PC-9 (cell line): ENCODE data around the gene PIK3CG. TPM values are rescaled to one million over a fixed set of nuclear protein-coding genes. Genes with fewer than 3 reads are reported as not detected.
"Not testable (repeated sequence)": the region's sequence is repeated elsewhere in the genome, so short reads cannot be mapped to it uniquely, and the experiment has no call there.

Experiments used
- BruUV-seq: library from RNA; stranded (reverse); fragments of 400-500 nt; replicated peaks from 2 replicates; lab custom pipeline; 2021; lab: Mats Ljungman, UMichigan
- CTCF ChIA-PET: fragments of 300-600 bp; sonication (Branson Sonifier 250); formaldehyde crosslinking; loops from one replicate; lab custom pipeline; 2022; ENCODE audit warnings: antibody characterized with exemption; lab: Charles Lee
- POLR2A ChIA-PET: fragments of 300-600 bp; sonication (Branson Sonifier 250); formaldehyde crosslinking; loops from one replicate; lab custom pipeline; 2022; ENCODE audit warnings: antibody characterized with exemption; ENCODE audit not compliant: unreplicated experiment; lab: Charles Lee
- DNase-seq, 2 experiments: peaks; one replicate each; pipeline versions ENCODE4 v3.0.0 to v3.0.0-alpha.2; 2015 to 2022; ENCODE audit warnings: mixed read lengths in 1 of 2
- H2AFZ ChIP-seq: fragments of 200-600 bp; sonication (generic); 2 replicates; pipeline ENCODE4 v1.8.1; 2017; ENCODE audit warnings: antibody characterized with exemption
- H3F3A ChIP-seq: fragments of 200-600 bp; sonication (generic); 2 replicates; pipeline ENCODE4 v1.8.1; 2017; ENCODE audit warnings: antibody characterized with exemption, mild to moderate bottlenecking, low read depth; ENCODE audit not compliant: insufficient read depth
- H3K27ac ChIP-seq: fragments of 200-600 bp; sonication (generic); 2 replicates; pipeline ENCODE4 v1.6.1; 2016; ENCODE audit warnings: mixed run types
- H3K27me3 ChIP-seq: fragments of 200-600 bp; sonication (generic); 2 replicates; pipeline ENCODE4 v1.6.1; 2016; ENCODE audit warnings: low read depth, mixed run types; ENCODE audit not compliant: insufficient read depth
- H3K36me3 ChIP-seq: fragments of 200-600 bp; sonication (generic); 2 replicates; pipeline ENCODE4 v1.6.1; 2016; ENCODE audit warnings: low read depth, mixed run types
- H3K4me1 ChIP-seq: fragments of 200-600 bp; sonication (generic); replicated peaks from 2 replicates; pipeline ENCODE4 v1.6.1; 2016; ENCODE audit warnings: mixed run types; ENCODE audit not compliant: insufficient read depth
- H3K4me2 ChIP-seq: fragments of 200-600 bp; sonication (generic); 2 replicates; pipeline ENCODE4 v1.6.1; 2017; ENCODE audit warnings: mixed run types
- H3K4me3 ChIP-seq: fragments of 200-600 bp; sonication (generic); 2 replicates; pipeline ENCODE4 v1.6.1; 2016; ENCODE audit warnings: mixed run types
- H3K79me2 ChIP-seq: fragments of 200-600 bp; sonication (generic); 2 replicates; pipeline ENCODE4 v1.6.1; 2017; ENCODE audit warnings: low read depth, mixed run types
- H3K9me2 ChIP-seq: fragments of 200-600 bp; sonication (generic); 2 replicates; pipeline ENCODE4 v1.8.1; 2017; ENCODE audit warnings: mild to moderate bottlenecking; ENCODE audit not compliant: insufficient read depth
- H3K9me3 ChIP-seq: fragments of 200-600 bp; sonication (generic); 2 replicates; pipeline ENCODE4 v1.8.1; 2016; ENCODE audit warnings: low read depth; ENCODE audit not compliant: insufficient read depth
- H4K20me1 ChIP-seq: fragments of 200-600 bp; sonication (generic); 2 replicates; pipeline ENCODE4 v1.8.1; 2017; ENCODE audit not compliant: insufficient read depth
- EZH2 ChIP-seq: fragments of 200-600 bp; sonication (generic); IDR thresholded peaks from 2 replicates; pipeline ENCODE4 v1.8.0; 2017; ENCODE audit warnings: antibody characterized with exemption, low read depth
- intact Hi-C: fragments of 100-400 bp; cut with micrococcal nuclease; formaldehyde crosslinking; loops from one replicate; pipeline ENCODE4 v1.10.0; 2022; ENCODE audit not compliant: unreplicated experiment
- total RNA-seq: library from RNA; stranded (reverse); gene quantifications from 2 replicates; pipeline ENCODE4 v1.2.3, GENCODE V29; 2021
- TF ChIP-seq, protein P1 (sequence below): fragments of 200-600 bp; sonication (generic); conservative IDR thresholded peaks from 2 replicates; pipeline ENCODE4 v1.6.1; 2017; ENCODE audit warnings: mixed run types, antibody characterized with exemption, mild to moderate bottlenecking, moderate library complexity

Gene PIK3CG
- total RNA-seq, 1 experiment from 2014 or later, result not detected

DNA sequence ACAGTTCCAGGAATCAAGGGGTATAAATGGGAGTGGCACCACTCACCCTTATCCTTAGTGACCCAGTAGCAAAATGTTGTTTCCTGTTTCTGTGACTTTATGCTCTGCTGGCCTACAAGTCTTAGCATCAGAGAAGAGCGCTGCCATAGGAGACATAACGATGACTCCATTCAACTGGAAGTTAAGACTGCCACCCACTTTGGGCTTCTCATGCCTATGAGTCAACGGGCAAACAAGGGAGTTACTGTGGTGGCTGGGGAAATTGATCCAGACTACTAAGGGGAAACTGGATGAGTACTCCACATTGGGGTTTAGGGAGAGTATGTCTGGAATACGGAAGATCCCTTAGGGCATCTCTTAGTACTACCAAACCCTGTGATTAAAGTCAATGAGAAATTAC, 40.6 kb upstream of the PIK3CG start:
- no peak overlapping the region for H3K4me3 ChIP-seq
- H3K9me3 ChIP-seq, result no peaks in the 10 kb centered on the region; the same call in 1 of the 2 replicates
- POLR2A ChIA-PET, result no interaction called here
- H3K4me1 ChIP-seq, result 0 out of 2 replicates have a peak, but pooled peaks cover 10% of the 10 kb centered on the region
- no peaks in the 10 kb centered on the region for H3F3A ChIP-seq
- TF ChIP-seq, protein P1, sequence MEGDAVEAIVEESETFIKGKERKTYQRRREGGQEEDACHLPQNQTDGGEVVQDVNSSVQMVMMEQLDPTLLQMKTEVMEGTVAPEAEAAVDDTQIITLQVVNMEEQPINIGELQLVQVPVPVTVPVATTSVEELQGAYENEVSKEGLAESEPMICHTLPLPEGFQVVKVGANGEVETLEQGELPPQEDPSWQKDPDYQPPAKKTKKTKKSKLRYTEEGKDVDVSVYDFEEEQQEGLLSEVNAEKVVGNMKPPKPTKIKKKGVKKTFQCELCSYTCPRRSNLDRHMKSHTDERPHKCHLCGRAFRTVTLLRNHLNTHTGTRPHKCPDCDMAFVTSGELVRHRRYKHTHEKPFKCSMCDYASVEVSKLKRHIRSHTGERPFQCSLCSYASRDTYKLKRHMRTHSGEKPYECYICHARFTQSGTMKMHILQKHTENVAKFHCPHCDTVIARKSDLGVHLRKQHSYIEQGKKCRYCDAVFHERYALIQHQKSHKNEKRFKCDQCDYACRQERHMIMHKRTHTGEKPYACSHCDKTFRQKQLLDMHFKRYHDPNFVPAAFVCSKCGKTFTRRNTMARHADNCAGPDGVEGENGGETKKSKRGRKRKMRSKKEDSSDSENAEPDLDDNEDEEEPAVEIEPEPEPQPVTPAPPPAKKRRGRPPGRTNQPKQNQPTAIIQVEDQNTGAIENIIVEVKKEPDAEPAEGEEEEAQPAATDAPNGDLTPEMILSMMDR, result no peak
- TF ChIP-seq EZH2, result no peak
- no peak overlapping the region for H3K4me2 ChIP-seq
- no peaks in the 10 kb centered on the region for H3K36me3 ChIP-seq
- peak in 1 of 2 experiments; percentile 68 for DNase-seq
- H4K20me1 ChIP-seq, result no peaks in the 10 kb centered on the region
- H3K27ac ChIP-seq, result peak overlapping the region; percentile 60
- intact Hi-C loops, result no loop called here
- CTCF ChIA-PET, result no interaction called here
- no peaks in the 10 kb centered on the region for H3K79me2 ChIP-seq
- H3K9me2 ChIP-seq, result no peaks in the 10 kb centered on the region
- H2AFZ ChIP-seq, result peak overlapping the region; percentile 59; the same call in 1 of the 2 replicates
- BruUV-seq, result no TSS peak
- H3K27me3 ChIP-seq, result no peaks in the 10 kb centered on the region

DNA sequence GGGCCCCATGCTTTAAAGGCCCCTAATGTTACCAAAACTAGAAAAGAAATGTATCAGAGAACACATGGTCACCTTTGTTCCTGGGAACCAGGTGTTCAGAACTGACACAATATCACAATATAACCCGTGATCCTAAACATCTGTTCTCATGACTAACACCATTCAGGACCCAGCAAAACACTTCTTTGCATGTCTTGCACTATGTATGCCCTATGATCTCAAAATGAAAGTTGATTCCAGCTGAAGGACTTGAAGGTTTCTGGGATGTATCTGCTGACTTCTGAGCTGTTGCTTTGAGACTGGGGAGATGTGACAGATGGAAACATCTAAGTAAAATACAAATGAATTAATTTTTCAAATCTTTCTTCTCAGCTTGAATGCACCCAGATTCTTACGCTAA, 37.5 kb upstream of the PIK3CG start:
- POLR2A ChIA-PET, result no interaction called here
- H3K9me2 ChIP-seq, result no peaks in the 10 kb centered on the region
- H3K36me3 ChIP-seq, result no peaks in the 10 kb centered on the region
- DNase-seq, result no peak
- no peak overlapping the region for H2AFZ ChIP-seq
- no peaks in the 10 kb centered on the region; the same call in 1 of the 2 replicates for H3K9me3 ChIP-seq
- H4K20me1 ChIP-seq, result no peaks in the 10 kb centered on the region
- H3K79me2 ChIP-seq, result no peaks in the 10 kb centered on the region
- intact Hi-C loops, result no loop called here
- H3F3A ChIP-seq, result no peaks in the 10 kb centered on the region
- BruUV-seq, result no TSS peak
- TF ChIP-seq, protein P1, result no peak
- no peak for TF ChIP-seq EZH2
- H3K4me3 ChIP-seq, result no peak overlapping the region
- no peaks in the 10 kb centered on the region for H3K27me3 ChIP-seq
- CTCF ChIA-PET, result no interaction called here
- H3K4me1 ChIP-seq, result 0 out of 2 replicates have a peak, but pooled peaks cover 10% of the 10 kb centered on the region
- no peak overlapping the region for H3K4me2 ChIP-seq
- H3K27ac ChIP-seq, result no peak overlapping the region

DNA sequence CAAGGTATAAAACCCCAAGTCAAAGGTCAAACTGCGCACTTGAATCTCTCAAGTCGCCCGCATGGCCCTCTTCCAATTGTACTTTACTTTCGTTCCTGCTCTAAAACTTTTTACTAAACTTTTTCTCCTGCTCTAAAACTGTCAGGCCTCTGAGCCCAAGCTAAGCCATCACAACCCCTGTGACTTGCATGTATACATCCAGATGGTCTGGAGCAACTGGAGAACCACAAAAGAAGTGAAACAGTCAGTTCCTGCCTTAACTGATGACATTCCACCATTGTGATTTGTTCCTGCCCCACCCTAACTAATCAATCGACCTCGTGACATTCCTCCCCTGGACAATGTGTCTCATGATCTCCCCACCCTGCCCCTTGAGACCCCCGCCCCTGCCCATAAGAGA, 35.6 kb upstream of the PIK3CG start:
- Histone ChIP-seq H3K79me2 (no peaks in the 10 kb centered on the region), H3F3A (no peaks in the 10 kb centered on the region), H4K20me1 (no peaks in the 10 kb centered on the region), H3K4me3 (no peak overlapping the region), H3K4me1 (0 out of 2 replicates have a peak, but pooled peaks cover 6% of the 10 kb centered on the region), H3K27me3 (no peaks in the 10 kb centered on the region), H3K27ac (no peak overlapping the region), H3K4me2 (no peak overlapping the region), H3K9me2 (no peaks in the 10 kb centered on the region), H3K9me3 (no peaks in the 10 kb centered on the region), H2AFZ (no peak overlapping the region), H3K36me3 (no peaks in the 10 kb centered on the region)
- TF ChIP-seq, protein P1, result no peak
- TF ChIP-seq EZH2, result no peak
- CTCF ChIA-PET, result no interaction called here
- no peak for DNase-seq
- no TSS peak for BruUV-seq
- POLR2A ChIA-PET, result no interaction called here
- intact Hi-C loops, result no loop called here

DNA sequence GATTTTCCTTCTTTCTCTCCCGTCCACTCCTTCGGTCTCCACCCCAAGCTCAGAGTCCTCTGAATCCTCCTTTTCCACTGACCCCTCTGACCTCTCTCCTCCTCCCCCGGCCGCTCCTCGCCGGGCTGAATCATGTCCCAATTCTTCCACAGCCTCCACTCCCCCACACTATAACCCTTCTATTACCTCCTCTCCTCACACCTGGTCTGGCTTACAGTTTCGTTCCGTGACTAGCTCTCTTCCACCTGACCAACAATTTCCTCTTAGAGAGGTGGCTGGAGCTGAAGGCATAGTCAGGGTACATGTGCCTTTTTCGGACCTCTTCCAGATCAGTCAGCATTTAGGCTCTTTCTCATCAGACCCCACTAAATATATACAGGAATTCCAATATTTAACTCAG, 34.2 kb upstream of the PIK3CG start:
- H2AFZ ChIP-seq, H3K27me3 ChIP-seq, H3K27ac ChIP-seq, H3K9me2 ChIP-seq, CTCF ChIA-PET, H3K4me2 ChIP-seq, BruUV-seq, H4K20me1 ChIP-seq, H3K4me3 ChIP-seq, POLR2A ChIA-PET, H3K79me2 ChIP-seq, H3K4me1 ChIP-seq, H3K36me3 ChIP-seq, H3F3A ChIP-seq, intact Hi-C loops, DNase-seq, H3K9me3 ChIP-seq: not testable (repeated sequence)
